PC-3 (cell line): ENCODE results near the gene MYBPH.

Source experiments
- CTCF ChIP-seq: fragments of 300-600 bp; sonication (generic); conservative IDR thresholded peaks from 2 replicates; pipeline ENCODE4 v1.5.1; 2017; ENCODE audit warnings: antibody characterized with exemption, low read depth, mild to moderate bottlenecking, low read length
- EZH2phosphoT487 ChIP-seq: fragments of 300-600 bp; sonication (generic); IDR thresholded peaks from 2 replicates; pipeline ENCODE4 v1.6.1; 2018; ENCODE audit warnings: mild to moderate bottlenecking, antibody characterized with exemption, low read length, borderline replicate concordance

DNA sequence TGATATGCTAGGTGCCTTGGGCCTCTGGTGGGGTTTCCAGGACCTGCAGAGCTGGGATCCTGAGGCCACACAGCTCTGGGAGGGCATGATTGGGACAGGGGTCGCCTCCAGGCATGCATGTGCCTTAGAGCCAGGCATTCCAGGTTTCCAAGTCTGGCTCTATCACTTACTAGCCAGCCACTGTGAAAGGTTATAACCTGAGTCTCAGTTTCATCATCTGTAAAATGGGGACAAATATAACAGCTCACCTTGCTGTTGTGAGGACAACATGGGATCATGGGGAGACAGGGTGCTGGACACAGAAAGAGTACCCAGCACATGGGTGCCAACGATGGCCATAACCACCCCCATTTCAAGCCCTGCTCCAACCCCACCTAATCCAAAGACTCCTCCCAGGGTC is 8.2 kb upstream of the MYBPH start:
- TF ChIP-seq CTCF = no peak
- TF ChIP-seq EZH2phosphoT487 = no peak
